ENCODE measurements around the gene SCARF2. TPM values are rescaled to one million over a fixed set of nuclear protein-coding genes. Genes with fewer than 3 reads are reported as not detected.
A peak's percentile ranks its signal among the peaks of the same experiment; 100 is the strongest.
"Not testable (repeated sequence)": the region's sequence is repeated elsewhere in the genome, so short reads cannot be mapped to it uniquely, and the experiment has no call there.

Gene SCARF2
- total RNA-seq, 1 donor from 2014 or later: 8.1 TPM

DNA sequence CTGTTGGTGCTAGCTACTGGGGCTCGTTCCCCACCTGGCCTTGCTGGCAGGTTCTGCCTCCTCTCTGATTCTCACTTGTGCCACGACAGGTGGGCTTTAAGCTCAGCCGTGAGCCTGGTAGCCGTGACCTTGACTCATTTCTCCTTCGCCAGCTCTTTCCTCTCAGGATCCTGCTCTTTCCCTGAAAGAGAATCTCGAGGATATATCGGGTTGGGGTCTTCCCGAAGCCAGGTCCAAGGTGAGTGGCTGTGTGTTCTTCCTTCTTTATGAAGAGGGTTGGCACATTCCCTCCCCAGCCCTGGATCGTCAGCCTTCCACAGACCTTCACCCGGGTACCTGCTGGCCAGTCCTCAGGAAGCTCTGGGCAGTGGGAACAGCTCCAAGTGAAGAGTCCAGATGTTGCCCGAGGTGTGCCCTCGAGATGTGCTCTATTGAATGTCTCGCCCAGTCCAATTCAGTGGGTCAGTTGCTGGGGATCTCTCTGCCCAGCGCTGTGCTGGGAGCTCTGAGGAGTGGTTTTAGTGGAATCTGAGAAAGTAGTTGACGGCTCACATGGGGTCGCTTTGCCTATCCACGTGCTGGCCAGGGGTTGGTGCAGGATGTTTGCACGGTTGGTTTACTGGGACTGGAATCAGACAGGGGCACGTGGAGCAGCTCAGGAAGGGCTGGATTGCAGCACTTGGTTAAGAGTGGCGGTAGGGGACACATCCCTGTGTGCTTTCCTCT, 42.3 kb downstream of the SCARF2 start:
- Mint-ChIP-seq H3K27ac (ENCODE audit: unreplicated experiment) (peak overlapping the region; percentile 25), H3K4me1 (ENCODE audit: unreplicated experiment) (peaks cover 19% of the 10 kb centered on the region), H3K27me3 (ENCODE audit: unreplicated experiment) (peaks cover 25% of the 10 kb centered on the region), H3K4me3 (ENCODE audit: unreplicated experiment) (peak overlapping the region; percentile 95), H3K9me3 (ENCODE audit: unreplicated experiment) (no peaks in the 10 kb centered on the region), H3K36me3 (ENCODE audit: low read depth, unreplicated experiment) (peaks cover 5% of the 10 kb centered on the region)
- TF ChIP-seq, protein P1, sequence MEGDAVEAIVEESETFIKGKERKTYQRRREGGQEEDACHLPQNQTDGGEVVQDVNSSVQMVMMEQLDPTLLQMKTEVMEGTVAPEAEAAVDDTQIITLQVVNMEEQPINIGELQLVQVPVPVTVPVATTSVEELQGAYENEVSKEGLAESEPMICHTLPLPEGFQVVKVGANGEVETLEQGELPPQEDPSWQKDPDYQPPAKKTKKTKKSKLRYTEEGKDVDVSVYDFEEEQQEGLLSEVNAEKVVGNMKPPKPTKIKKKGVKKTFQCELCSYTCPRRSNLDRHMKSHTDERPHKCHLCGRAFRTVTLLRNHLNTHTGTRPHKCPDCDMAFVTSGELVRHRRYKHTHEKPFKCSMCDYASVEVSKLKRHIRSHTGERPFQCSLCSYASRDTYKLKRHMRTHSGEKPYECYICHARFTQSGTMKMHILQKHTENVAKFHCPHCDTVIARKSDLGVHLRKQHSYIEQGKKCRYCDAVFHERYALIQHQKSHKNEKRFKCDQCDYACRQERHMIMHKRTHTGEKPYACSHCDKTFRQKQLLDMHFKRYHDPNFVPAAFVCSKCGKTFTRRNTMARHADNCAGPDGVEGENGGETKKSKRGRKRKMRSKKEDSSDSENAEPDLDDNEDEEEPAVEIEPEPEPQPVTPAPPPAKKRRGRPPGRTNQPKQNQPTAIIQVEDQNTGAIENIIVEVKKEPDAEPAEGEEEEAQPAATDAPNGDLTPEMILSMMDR (IDR thresholded peaks at IDR 0.05; ENCODE audit: unreplicated experiment): no peak
- no peak for DNase-seq (ENCODE audit: low spot score)

DNA sequence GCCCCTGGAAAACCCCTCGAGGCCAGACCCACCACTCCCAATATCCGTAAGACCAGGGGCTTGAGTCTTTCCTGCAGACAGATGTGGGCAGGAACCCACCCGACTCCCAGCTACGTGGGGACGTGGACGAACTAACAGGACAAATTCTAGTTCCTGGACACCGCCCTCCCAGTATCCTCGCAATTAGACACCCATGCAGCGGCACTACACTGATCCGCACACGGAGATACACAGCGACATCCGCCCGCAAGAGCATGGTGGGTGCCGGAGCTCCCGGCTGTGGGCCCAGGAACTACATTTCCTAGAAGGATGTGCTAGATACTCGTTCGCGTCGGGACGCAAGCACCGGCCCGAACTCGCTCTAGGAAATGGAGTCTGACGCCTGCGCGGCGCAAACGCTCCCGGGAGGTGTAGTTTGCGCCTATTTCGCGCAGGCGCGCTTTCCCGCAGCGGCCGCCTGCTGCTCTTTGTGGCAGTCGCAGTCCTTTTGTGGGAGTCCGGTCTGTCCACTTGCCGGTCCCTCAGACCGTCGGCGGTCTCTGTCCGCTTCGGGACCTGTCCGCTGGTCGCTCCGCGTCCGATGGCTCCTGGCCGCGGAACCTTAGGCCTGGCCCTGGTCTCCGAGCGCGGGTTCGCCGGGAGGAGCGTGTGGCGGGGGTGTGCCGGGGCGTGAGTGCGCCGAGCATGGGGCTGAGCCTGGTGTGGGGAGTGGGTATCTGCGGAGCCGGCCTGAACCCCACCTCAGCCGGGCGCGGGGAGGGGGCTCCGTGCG, 43.7 kb downstream of the SCARF2 start, which contains the start of gene ZNF74:
Gene ZNF74, plus strand, starts transcription at position 447 of the 772 bp plus-strand sequence. CDS start 478 bp downstream, outside the sequence.
- peaks cover 19% of the 10 kb centered on the region for H3K4me1 Mint-ChIP-seq (ENCODE audit: unreplicated experiment)
- H3K27me3 Mint-ChIP-seq (ENCODE audit: unreplicated experiment): peaks cover 25% of the 10 kb centered on the region
- no peaks in the 10 kb centered on the region for H3K36me3 Mint-ChIP-seq (ENCODE audit: low read depth, unreplicated experiment)
- no peaks in the 10 kb centered on the region for H3K9me3 Mint-ChIP-seq (ENCODE audit: unreplicated experiment)
- TF ChIP-seq, protein P1 (IDR thresholded peaks at IDR 0.05; ENCODE audit: unreplicated experiment): no peak
- H3K4me3 Mint-ChIP-seq (ENCODE audit: unreplicated experiment): peak within 1 kb of the TSS; percentile 95
- peak within 1 kb of the TSS; percentile 96 for H3K27ac Mint-ChIP-seq (ENCODE audit: unreplicated experiment)
- peak; percentile 83 for DNase-seq (ENCODE audit: low spot score)

DNA sequence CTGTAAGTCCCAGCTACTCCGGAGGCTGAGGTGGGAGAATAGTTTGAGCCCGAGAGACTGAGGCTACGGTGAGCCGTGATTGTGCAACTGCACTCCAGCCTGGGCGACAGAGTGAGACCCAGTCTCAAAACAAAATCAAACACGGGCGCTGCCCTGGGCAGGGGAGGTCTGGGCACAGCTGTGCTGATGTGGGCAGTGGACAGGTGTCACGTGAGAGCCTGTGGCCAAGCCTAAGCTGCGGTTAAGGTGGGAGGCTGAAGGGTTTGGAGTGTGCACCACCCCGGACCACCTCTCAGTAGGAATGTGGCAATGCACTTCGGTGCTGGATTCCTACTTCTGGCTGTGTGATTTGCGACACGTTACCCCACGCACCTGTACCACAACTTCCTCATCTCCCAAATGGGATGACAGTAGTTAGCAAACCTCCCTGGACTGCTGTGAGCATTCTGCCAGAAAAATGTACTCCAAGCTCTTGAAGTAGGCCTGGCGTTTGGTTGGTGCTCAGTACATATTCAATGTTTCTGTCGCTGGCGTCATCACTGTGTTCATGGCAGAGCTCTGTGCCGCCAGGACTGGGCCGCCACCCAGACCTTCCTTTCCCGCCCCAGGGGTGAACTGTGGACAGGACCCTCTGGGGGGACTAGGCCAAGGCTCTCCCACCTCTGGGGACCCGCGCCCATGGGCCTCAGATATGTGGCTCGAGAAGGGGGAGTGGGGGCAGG, 44.5 kb downstream of the SCARF2 start:
- Mint-ChIP-seq H3K4me3 (ENCODE audit: unreplicated experiment) (peak overlapping the region; percentile 95), H3K4me1 (ENCODE audit: unreplicated experiment) (peaks cover 19% of the 10 kb centered on the region), H3K9me3 (ENCODE audit: unreplicated experiment) (no peaks in the 10 kb centered on the region), H3K36me3 (ENCODE audit: low read depth, unreplicated experiment) (no peaks in the 10 kb centered on the region), H3K27me3 (ENCODE audit: unreplicated experiment) (peaks cover 25% of the 10 kb centered on the region), H3K27ac (ENCODE audit: unreplicated experiment) (no peak overlapping the region)
- DNase-seq (ENCODE audit: low spot score): no peak
- TF ChIP-seq, protein P1 (IDR thresholded peaks at IDR 0.05; ENCODE audit: unreplicated experiment): no peak

DNA sequence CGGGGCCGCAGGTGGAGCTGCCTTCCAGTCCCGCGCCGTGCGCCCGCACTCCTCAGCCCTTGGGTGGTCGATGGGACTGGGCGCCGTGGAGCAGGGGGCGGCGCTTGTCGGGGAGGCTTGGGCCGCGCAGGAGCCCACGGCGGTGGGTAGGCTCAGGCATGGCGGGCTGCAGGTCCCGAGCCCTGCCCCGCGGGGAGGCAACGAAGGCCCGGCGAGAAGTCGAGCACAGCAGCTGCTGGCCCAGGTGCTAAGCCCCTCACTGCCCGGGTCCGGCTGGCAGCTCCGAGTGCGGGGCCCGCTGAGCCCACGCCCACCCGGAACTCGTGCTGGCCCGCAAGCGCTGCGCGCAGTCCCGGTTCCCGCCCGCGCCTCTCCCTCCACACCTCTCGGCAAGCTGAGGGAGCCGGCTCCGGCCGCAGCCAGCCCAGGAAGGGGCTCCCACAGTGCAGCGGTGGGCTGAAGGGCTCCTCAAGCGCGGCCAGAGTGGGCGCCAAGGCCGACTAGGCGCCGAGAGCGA, 45.2 kb downstream of the SCARF2 start:
- not testable (repeated sequence) for H3K27ac Mint-ChIP-seq (ENCODE audit: unreplicated experiment); H3K36me3 Mint-ChIP-seq (ENCODE audit: low read depth, unreplicated experiment); H3K9me3 Mint-ChIP-seq (ENCODE audit: unreplicated experiment); DNase-seq (ENCODE audit: low spot score); H3K4me3 Mint-ChIP-seq (ENCODE audit: unreplicated experiment)
- peaks cover 19% of the 10 kb centered on the region for H3K4me1 Mint-ChIP-seq (ENCODE audit: unreplicated experiment)
- peaks cover 25% of the 10 kb centered on the region for H3K27me3 Mint-ChIP-seq (ENCODE audit: unreplicated experiment)

DNA sequence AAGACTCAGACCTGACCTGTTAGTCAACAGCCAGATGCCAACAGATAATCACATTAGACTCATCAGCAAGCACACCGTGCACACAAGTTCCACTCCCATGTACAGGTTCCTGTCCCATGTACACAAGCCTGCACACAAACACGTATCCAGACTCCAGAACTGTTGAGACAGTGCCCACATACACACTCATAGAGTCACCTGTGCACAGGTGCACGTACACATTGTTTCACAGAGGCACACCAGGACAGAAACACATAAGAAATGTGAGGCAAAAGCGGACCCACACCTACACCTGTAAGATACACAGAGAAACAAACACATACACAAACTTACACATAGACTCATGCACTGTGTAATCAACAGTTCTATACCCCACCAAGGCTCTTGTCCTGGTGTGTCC, 46.4 kb downstream of the SCARF2 start:
- no peak for DNase-seq (ENCODE audit: low spot score)
- Mint-ChIP-seq H3K9me3 (ENCODE audit: unreplicated experiment) (no peaks in the 10 kb centered on the region), H3K4me1 (ENCODE audit: unreplicated experiment) (peaks cover 15% of the 10 kb centered on the region), H3K27ac (ENCODE audit: unreplicated experiment) (no peak overlapping the region), H3K27me3 (ENCODE audit: unreplicated experiment) (peaks cover 25% of the 10 kb centered on the region), H3K4me3 (ENCODE audit: unreplicated experiment) (no peak overlapping the region), H3K36me3 (ENCODE audit: low read depth, unreplicated experiment) (no peaks in the 10 kb centered on the region)
- TF ChIP-seq, protein P1 (IDR thresholded peaks at IDR 0.05; ENCODE audit: unreplicated experiment): no peak
